Smooth muscle cell of the umbilical artery (primary cell): ENCODE measurements around the gene IFNA16. TPM values are rescaled to one million over a fixed set of nuclear protein-coding genes. Genes with fewer than 3 reads are reported as not detected.

ENCODE experiments used
- total RNA-seq: library from RNA; depleted of rRNA; stranded (reverse); fragments of >200 nt; gene quantifications from 2 replicates; pipeline ENCODE4 v1.2.3, GENCODE V29; 2014

The IFNA16 gene
- not detected in 2 replicates for total RNA-seq

GRCh38 chr9:21217211-21217610, at the start of gene IFNA16:
Gene IFNA16, minus strand, starts transcription at chr9:21217311. Its CDS starts 6 bp downstream, at chr9:21217305.

DNA sequence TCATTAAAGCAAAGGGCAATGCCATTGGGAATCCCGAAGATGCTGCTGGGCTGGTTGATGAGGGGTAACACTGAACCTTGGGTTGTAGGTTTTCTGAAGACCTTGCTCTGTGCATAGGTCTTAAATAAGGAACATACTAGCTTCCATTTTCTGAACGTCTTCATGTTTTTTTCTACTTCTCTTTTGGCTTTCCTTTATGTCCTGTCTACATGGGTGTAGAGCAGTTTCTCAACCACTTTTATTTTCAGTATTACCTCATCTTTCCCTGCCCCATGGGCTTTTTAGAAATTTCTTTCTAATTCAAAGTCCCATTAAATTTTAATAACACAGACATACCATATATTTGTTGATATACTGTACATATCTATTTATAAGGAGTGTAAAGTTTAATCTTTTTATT, 22.8 kb upstream of the IFNA16 start, which contains the start of gene IFNA14:
IFNA14 (minus strand) TSS at position 95 of the 400 bp plus-strand sequence; CDS start at position 25, 70 bp downstream.

GRCh38 chr9:21228122-21228521, 11.0 kb upstream of the IFNA16 start, which contains the start of gene IFNA17:
Gene IFNA17, minus strand, starts transcription at chr9:21228222. Its CDS starts 49 bp downstream, at chr9:21228173.

DNA sequence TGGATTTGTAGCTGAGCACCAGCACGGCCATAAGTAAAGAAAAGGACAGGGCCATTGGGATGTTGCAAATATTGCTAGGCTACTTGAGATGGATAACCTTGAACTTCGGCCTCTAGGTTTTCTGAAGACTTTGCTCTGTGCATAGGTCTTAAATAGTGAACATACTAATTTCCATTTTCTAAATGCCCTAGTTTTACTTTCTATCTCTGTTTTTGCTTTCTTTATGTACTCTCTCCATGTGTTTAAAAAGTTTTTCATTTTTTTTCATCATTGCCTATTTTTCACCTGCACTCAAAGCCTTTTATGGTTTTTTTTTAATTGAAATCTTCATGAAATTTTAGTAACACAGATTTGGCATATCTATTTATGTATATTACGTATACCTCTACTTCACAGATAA, 10.1 kb downstream of the IFNA16 start, which contains the start of gene IFNA10:
IFNA10 (minus strand) TSS at position 101 of the 400 bp plus-strand sequence; CDS start at position 55, 46 bp downstream.

GRCh38 chr9:21202105-21202504, 15.0 kb downstream of the IFNA16 start, which contains the start of gene IFNA7:
Gene IFNA7, minus strand, starts transcription at chr9:21202205. Its CDS starts 40 bp downstream, at chr9:21202165.

DNA sequence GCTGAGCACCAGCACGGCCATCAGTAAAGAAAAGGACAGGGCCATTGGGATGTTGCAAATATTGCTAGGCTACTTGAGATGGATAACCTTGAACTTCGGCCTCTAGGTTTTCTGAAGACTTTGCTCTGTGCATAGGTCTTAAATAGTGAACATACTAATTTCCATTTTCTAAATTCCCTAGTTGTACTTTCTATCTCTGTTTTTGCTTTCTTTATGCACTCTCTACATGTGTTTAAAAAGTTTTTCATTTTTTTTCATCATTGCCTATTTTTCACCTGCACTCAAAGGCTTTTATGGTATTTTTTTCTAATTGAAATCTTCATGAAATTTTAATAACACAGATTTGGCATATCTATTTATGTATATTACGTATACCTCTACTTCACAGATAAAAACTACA, 29.6 kb downstream of the IFNA16 start, which contains the start of gene IFNA4:
IFNA4 (minus strand) TSS at position 101 of the 400 bp plus-strand sequence; CDS start at position 45, 56 bp downstream.

DNA sequence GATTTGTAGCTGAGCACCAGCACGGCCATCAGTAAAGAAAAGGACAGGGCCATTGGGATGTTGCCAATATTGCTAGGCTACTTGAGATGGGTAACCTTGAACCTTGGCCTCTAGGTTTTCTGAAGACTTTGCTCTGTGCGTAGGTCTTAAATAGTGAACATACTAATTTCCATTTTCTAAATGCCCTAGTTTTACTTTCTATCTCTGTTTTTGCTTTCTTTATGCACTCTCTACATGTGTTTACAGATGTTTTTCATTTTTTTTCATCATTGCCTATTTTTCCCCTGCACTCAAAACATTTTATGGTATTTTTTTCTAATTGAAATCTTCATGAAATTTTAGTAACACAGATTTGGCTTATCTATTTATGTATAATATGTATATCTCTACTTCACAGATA, 50.6 kb downstream of the IFNA16 start, which contains the start of gene IFNA21:
IFNA21 (minus strand) TSS at position 101 of the 400 bp plus-strand sequence; CDS start at position 53, 48 bp downstream.

Other genes with a start within 250 kb of the IFNA16 start
- 2.1 and 4.2 TPM in 2 replicates for gene HACD4, start 185.7 kb downstream of the IFNA16 start, total RNA-seq
- 0.30 TPM in 1 of 2 replicates, not detected in the other for gene IFNB1, start 139.4 kb downstream of the IFNA16 start, total RNA-seq
- gene IFNW1, start 75.5 kb downstream of the IFNA16 start, total RNA-seq = not detected in 2 replicates
- not detected in 2 replicates for gene IFNA21, start 50.7 kb downstream of the IFNA16 start, total RNA-seq
- gene IFNA4, start 29.7 kb downstream of the IFNA16 start, total RNA-seq = not detected in 2 replicates
- not detected in 2 replicates for gene IFNA7, start 15.1 kb downstream of the IFNA16 start, total RNA-seq
- gene IFNA10, start 10.2 kb downstream of the IFNA16 start, total RNA-seq = not detected in 2 replicates
- gene IFNA17, start 10.9 kb upstream of the IFNA16 start, total RNA-seq = not detected in 2 replicates
- not detected in 2 replicates for gene IFNA14, start 22.7 kb upstream of the IFNA16 start, total RNA-seq
- not detected in 2 replicates for gene IFNA5, start 88.0 kb upstream of the IFNA16 start, total RNA-seq
- gene KLHL9, start 118.1 kb upstream of the IFNA16 start, total RNA-seq = 38.0 and 50.1 TPM in 2 replicates
- gene IFNA6, start 133.6 kb upstream of the IFNA16 start, total RNA-seq = not detected in 2 replicates
- not detected in 2 replicates for gene IFNA13, start 150.7 kb upstream of the IFNA16 start, total RNA-seq
- gene IFNA2, start 168.1 kb upstream of the IFNA16 start, total RNA-seq = not detected in 2 replicates
- gene IFNA8, start 191.8 kb upstream of the IFNA16 start, total RNA-seq = not detected in 2 replicates
- gene IFNA1, start 223.1 kb upstream of the IFNA16 start, total RNA-seq = not detected in 2 replicates